NCI-H510A (cell line): ENCODE measurements around the gene SCFD2.

Source experiments
- DNase-seq: peaks from one replicate; lab custom pipeline; 2025; lab: John Stamatoyannopoulos, UW

SCFD2 gene

DNA sequence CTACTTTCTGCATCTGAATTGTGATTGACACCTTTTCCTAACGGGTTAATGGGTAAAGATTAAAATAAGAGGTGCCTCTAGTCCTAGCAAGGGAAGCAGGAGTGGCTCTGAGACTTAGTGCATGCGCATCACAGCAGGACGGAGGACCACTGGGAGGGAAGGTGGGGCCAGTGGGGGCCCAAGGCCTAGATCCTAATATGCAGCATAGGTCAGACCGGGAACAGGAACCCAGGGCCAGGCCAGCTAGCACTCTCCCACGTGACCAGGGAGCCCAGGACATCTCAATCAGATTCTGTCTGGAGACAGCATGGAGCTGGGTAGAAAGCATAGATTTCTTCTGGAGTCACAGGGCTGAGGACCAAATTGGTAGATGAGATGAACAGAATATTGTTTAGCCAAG, 448.0 kb downstream of the SCFD2 start:
- DNase-seq = no peak

- no peak for DNase-seq
These were observed 450.0 kb downstream of the SCFD2 start for GRCh38 chr4:52915730-52916300.

- no peak for DNase-seq
These were observed 450.7 kb downstream of the SCFD2 start for GRCh38 chr4:52915191-52915590.

- DNase-seq = no peak
These were observed 451.7 kb downstream of the SCFD2 start for GRCh38 chr4:52914051-52914605.

DNA sequence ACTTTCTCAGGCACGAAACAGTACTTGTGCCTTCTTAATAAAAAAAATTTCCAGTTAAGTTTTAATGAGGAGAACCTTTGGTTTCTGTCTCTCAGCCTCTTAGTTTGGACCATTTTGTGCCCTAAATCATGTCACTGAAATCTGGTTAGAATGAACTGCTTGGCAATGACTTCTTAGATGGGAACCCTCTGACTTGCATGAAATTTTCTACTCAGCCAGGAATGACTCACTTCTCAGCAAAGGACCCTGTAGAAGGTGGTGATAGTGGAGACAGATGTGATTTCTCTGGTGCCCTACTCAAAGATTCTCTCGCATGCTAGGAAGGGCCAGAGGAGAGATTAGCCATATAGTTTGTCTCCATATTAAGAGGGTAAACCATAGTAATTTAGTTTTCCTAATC, 453.3 kb downstream of the SCFD2 start:
- DNase-seq = no peak

DNA sequence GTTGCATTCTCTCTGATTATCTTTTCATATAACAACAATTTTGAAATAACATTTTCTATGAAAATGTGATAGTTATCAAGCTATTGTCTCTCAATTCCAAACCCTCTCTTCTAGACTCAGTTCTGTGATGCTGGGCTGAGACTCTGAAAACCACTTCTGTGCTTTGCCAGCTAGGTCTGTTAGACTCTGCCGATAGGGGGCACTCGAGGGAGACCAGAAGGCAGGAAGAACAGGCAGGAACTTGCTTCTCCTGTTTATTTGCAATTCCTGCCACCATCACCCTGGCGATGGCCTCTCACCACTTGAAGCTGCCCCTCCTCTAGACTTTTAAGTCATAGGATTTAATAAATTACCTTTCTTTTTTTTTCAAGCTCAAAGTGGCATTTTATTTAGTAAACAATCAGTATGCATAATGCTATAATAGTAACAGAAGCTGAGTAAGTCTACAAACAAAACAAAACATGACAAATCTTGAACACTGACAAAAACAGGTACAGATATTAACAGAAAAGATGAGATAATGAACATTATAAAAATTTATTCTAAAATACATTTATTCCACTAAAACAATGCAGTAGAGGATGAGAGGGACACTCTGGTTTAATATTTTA, 454.1 kb downstream of the SCFD2 start:
- peak; percentile 69 for DNase-seq

GRCh38 chr4:52910115-52910514, 455.7 kb downstream of the SCFD2 start:
- DNase-seq = no peak

DNA sequence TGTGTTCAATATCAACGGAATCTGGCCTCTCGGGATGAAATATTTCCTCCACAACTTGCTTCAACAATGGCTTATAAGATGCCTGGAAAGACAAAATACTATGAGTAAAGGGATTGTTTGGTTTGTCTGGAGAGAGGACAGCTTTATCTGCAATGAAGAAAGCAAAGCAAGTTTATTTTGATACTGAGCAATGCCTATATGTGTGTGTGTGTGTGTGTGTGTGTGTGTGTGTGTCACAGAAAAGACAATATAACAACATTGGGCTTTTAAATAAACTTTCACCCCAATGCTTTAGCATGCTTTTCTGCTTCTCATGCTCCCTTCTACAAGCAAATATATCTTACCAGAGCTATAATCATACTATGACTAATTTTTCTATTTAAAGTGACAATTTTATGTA, 458.4 kb downstream of the SCFD2 start:
- no peak for DNase-seq

DNA sequence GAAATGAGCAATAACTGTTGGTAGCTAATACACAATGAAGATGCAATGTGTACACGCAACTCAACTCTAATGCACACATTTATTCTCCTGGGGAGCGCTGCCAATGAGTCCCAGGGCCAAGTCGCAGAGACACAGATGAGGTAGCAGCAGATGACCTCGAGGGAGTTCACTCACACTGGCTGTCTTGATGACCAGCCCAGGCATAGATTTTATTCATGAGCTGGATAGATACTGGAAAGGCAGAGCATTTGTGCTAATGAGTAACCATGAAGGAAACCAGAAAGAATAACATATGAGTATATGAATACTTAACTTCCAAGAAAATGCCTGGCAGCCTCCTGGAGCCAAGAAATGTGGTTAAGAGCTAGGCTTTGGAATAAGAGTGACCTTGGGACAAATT, 461.4 kb downstream of the SCFD2 start:
- no peak for DNase-seq

DNA sequence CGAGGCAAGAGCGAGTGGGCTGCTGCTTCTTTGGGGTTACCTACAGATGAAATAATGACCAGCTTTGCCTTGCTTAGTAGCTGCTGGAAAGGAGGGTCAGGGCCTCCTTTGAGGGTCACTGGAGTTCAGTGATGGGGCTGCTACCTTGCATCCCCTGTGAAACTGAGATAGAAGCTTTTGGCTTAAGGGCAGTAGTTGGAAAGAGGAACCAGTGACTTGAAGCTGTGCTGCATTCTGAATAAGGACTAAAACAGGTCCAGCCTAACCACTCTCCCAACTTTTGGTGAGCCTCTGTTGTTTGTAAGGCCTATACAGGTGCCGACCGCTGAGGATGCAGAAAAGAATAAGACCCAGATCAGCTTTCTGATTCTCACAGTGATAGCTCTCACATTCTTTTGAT, 462.6 kb downstream of the SCFD2 start:
- DNase-seq = no peak

- no peak for DNase-seq
These were observed 471.4 kb downstream of the SCFD2 start for GRCh38 chr4:52894443-52894842.

DNA sequence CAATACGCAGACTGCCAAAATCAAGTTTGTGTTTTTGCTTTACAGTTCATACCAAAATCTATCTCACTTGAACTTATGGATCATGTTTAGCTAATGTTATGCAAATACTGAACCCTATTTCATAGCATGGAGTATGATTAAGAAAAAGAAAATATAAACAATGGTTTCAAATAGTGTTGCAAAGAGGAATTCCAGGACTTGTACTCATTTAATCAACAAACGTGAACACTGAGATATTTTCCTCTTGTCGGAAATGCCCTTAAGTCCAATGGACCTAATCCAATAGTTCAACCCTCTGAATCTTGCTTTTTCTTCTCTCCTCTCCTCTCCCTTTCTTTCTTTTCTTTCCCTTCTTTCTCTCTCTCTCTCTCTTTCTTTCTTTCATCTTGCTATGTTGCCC, 473.0 kb downstream of the SCFD2 start:
- DNase-seq = no peak

DNA sequence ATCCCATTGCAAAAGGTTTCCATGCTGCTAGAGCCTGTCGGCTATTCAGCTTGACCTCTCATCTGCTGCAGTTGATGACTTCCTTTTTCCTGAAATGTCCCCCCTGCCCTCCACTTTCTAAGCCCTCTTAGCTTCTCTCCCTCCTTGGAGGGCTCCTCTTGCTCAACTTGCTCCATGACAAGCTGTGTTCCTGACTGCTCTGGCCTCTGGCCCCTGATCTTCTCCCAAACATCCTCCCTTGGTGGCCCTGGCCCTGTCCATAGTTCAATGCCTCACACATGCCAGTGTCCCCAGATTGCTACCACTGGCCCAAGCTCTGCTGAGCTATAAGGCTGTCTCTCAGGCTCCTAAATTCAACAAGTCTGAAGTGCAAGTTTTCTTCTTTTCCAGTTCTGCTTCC, 474.1 kb downstream of the SCFD2 start:
- no peak for DNase-seq

- no peak for DNase-seq
These were observed 475.4 kb downstream of the SCFD2 start for GRCh38 chr4:52890521-52890791.

DNA sequence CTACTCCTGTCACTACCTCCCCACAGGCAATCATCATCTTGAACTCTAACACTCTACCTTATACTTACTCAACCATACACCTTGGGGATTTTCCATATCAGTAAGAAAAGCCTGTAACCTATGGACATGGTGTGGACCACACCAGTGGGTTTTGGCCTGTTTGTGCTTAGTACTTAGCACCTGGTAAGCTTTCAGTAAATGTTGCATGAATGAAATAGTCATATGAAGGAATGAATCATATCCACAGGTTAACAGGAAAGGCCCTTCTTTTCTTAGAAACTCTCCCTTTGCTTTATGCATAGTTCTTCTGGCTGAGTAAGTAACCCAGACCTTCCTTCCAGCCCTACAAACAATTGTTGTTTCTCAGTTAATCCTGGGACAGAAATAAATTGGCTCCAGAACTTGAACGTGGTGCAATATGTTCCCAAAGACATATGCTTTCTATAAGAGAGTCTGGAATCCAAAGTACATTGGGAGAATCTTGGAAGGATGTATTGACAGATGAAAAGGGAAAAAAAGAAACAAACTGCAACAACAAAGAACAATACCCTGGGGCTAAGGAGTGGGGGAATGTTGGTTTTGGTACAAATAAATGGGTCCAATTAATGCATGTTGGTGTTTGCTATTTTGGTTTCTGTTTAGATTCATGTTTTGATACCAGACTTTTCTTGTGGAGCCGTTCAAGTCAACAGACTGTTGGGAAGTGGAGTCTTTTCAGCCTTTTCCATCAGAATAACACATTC, 475.9 kb downstream of the SCFD2 start:
- DNase-seq = no peak

DNA sequence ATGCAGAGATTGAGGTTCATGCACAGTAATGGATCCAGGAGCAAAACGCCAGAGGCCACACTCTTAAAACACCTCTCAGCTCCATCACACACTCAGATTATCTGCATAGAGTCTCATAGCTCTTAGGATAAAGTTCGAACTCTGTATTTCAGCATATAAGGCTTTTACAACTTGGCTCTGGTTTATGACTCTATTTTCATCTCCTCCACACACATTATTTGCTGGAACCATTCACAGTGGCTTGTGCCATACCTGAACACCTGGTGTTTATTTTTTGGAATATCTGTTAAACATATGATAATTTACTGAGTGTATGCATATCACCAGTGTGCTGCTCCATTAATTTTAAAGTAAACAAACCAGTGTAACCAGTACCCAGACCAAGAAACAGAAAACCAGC, 476.5 kb downstream of the SCFD2 start:
- DNase-seq = no peak

GRCh38 chr4:52884994-52885393, 480.9 kb downstream of the SCFD2 start:
- no peak for DNase-seq

GRCh38 chr4:52883707-52884669, 481.9 kb downstream of the SCFD2 start:
- DNase-seq = no peak

GRCh38 chr4:52883183-52883621, 482.7 kb downstream of the SCFD2 start:
- DNase-seq = no peak

DNA sequence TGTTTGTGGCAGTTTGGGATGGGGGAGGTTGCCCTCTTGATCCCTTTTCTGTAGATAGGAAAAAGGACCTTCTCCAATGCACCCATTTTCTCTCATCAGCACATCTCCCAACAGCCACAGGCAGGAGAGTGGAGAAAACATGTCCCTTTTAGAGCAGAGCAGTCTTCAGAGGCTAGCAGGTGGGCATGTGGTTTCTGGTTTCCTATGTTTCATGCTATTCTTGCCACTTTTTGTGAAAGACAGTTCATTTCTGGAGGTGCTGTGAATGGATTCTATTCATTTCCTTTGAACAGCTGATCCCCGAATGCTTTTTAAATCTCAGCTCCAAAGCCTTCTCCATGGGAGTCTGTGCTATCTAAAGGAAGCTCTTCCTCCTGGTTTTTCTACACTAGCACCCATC, 484.9 kb downstream of the SCFD2 start:
- no peak for DNase-seq

DNA sequence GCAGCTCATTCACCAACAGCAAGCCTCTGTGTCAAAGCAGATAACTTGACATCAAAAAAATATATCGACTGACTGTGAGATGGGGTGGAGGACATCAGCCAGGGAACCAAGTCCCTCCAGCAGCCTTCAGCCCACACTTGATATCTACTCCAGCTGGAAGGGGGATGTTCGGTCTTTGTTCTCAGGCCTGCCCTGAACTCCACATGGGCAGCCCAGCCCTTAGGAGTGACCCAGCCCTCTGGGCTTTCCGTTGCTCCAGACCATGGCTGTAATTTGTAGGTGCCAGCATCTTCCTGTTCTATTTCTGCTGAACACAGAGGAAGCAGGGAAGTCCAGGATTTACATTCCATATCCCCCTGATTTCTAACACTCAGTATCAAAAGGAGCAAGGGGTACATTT, 486.4 kb downstream of the SCFD2 start:
- no peak for DNase-seq

DNA sequence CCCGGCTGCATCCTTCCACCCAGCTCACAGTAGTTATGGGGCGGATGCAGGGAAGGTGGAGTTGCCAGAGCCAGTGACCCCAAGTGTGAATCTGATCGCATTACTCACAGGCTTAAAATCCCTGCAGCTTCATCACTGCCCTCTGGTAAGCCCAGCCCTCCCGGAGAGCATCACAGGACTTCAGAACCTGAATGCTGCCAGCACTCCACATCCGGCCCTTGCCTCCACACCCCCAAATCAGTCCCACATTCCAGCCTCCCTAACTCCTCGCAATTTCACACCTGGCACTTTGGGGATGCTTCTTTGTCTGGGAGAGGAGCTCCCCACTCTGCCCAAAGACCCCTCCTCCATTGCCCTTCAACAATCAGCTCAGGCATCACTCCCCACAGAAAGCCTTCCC, 488.2 kb downstream of the SCFD2 start:
- no peak for DNase-seq
